IMR-90 (cell line): ENCODE measurements around the gene MAN2C1. TPM values are rescaled to one million over a fixed set of nuclear protein-coding genes. Genes with fewer than 3 reads are reported as not detected.

Source experiments
- ATAC-seq: fragments of 200-7000 bp; cut with Tn5 transposase; 2 replicates; pipeline ENCODE4 v1.9.1; 2020; ENCODE audit warnings: low read depth, mild to moderate bottlenecking, moderate library complexity
- BruUV-seq: library from RNA; stranded (reverse); fragments of 400-500 nt; replicated peaks from 2 replicates; lab custom pipeline; 2021; lab: Mats Ljungman, UMichigan
- CTCF ChIA-PET: fragments of 300-600 bp; formaldehyde crosslinking; extraction: SDS; loops from one replicate; lab custom pipeline; 2021; ENCODE audit warnings: antibody characterized with exemption; lab: Yijun Ruan, JAX
- POLR2A ChIA-PET: fragments of 300-600 bp; sonication (Branson Sonifier 250); formaldehyde crosslinking; loops from one replicate; lab custom pipeline; 2022; ENCODE audit warnings: antibody characterized with exemption; ENCODE audit not compliant: unreplicated experiment; lab: Charles Lee
- DNase-seq: peaks from one replicate; pipeline ENCODE4 v3.0.0; 2013
- H2AFZ ChIP-seq: replicated peaks from 2 replicates; pipeline ENCODE3; 2013; ENCODE audit warnings: low read length, mild to moderate bottlenecking; ENCODE audit not compliant: poor library complexity
- H2AK5ac ChIP-seq: 2 replicates; pipeline ENCODE4 v1.6.1; 2013; ENCODE audit warnings: low read depth, low read length, inconsistent platforms
- H2AK9ac ChIP-seq: replicated peaks from 2 replicates; pipeline ENCODE3; 2013; ENCODE audit warnings: mild to moderate bottlenecking, low read depth, low read length, moderate library complexity; ENCODE audit not compliant: poor library complexity
- H2BK120ac ChIP-seq: 2 replicates; pipeline ENCODE4 v1.6.1; 2013; ENCODE audit warnings: low read depth, low read length, inconsistent platforms
- H2BK15ac ChIP-seq: 3 replicates; pipeline ENCODE4 v1.6.1; 2013; ENCODE audit warnings: low read depth, low read length, inconsistent platforms
- H2BK20ac ChIP-seq: 2 replicates; pipeline ENCODE4 v1.6.1; 2013; ENCODE audit warnings: low read depth, mild to moderate bottlenecking, inconsistent platforms, low read length, moderate library complexity
- H2BK5ac ChIP-seq: 2 replicates; pipeline ENCODE4 v1.6.1; 2013; ENCODE audit warnings: mild to moderate bottlenecking, low read depth, low read length, inconsistent platforms; ENCODE audit not compliant: poor library complexity, severe bottlenecking
- H3K14ac ChIP-seq: replicated peaks from 2 replicates; pipeline ENCODE4 v1.6.1; 2013; ENCODE audit warnings: low read depth, low read length, inconsistent platforms
- H3K18ac ChIP-seq: 2 replicates; pipeline ENCODE4 v1.6.1; 2013; ENCODE audit warnings: low read depth, low read length, control low read depth
- H3K23ac ChIP-seq: 2 replicates; pipeline ENCODE4 v1.6.1; 2013; ENCODE audit warnings: low read depth, low read length, inconsistent platforms
- H3K27ac ChIP-seq: 2 replicates; pipeline ENCODE4 v1.5.1; 2013; ENCODE audit warnings: mild to moderate bottlenecking, control low read depth, low read length; ENCODE audit not compliant: insufficient read depth
- H3K27me3 ChIP-seq: 2 replicates; pipeline ENCODE4 v1.6.1; 2013; ENCODE audit warnings: low read length; ENCODE audit not compliant: control insufficient read depth, insufficient read depth
- H3K36me3 ChIP-seq: 2 replicates; pipeline ENCODE4 v1.6.1; 2013; ENCODE audit warnings: low read length, mixed read lengths; ENCODE audit not compliant: control insufficient read depth, insufficient read depth
- H3K4ac ChIP-seq: 2 replicates; pipeline ENCODE4 v1.6.1; 2013; ENCODE audit warnings: low read depth, low read length, inconsistent platforms
- H3K4me1 ChIP-seq: 2 replicates; pipeline ENCODE4 v1.6.1; 2013; ENCODE audit warnings: low read length, mixed read lengths; ENCODE audit not compliant: control insufficient read depth, insufficient read depth
- H3K4me2 ChIP-seq: 2 replicates; pipeline ENCODE4 v1.6.1; 2013; ENCODE audit warnings: low read depth, mild to moderate bottlenecking, control low read depth, low read length, moderate library complexity
- H3K4me3 ChIP-seq: 2 replicates; pipeline ENCODE4 v1.5.1; 2013; ENCODE audit warnings: low read depth, mild to moderate bottlenecking, control low read depth, low read length, moderate library complexity; ENCODE audit not compliant: insufficient read depth
- H3K56ac ChIP-seq: 2 replicates; pipeline ENCODE4 v1.6.1; 2013; ENCODE audit warnings: low read length, inconsistent platforms; ENCODE audit not compliant: insufficient read depth; ENCODE audit errors: extremely low read depth
- H3K79me1 ChIP-seq, 2 experiments: 2 replicates each; pipeline ENCODE4 v1.6.1; 2013; ENCODE audit warnings: low read length in 2 of 2, inconsistent platforms in 1 of 2, low read depth in 1 of 2
- H3K9ac ChIP-seq: 2 replicates; pipeline ENCODE4 v1.6.1; 2013; ENCODE audit warnings: low read depth, low read length, control low read depth
- H3K9me1 ChIP-seq: 2 replicates; pipeline ENCODE4 v1.6.1; 2013; ENCODE audit warnings: low read length, inconsistent platforms; ENCODE audit not compliant: insufficient read depth
- H3K9me3 ChIP-seq: 2 replicates; pipeline ENCODE4 v1.6.1; 2013; ENCODE audit warnings: low read length; ENCODE audit not compliant: control insufficient read depth, insufficient read depth
- H4K20me1 ChIP-seq: 2 replicates; pipeline ENCODE4 v1.6.1; 2013; ENCODE audit warnings: low read length, inconsistent platforms; ENCODE audit not compliant: insufficient read depth
- H4K5ac ChIP-seq: 2 replicates; pipeline ENCODE4 v1.6.1; 2013; ENCODE audit warnings: mild to moderate bottlenecking, low read depth, low read length, control low read depth
- H4K8ac ChIP-seq, 2 experiments: 2 replicates each; pipeline ENCODE4 v1.6.1; 2013; ENCODE audit warnings: low read depth in 2 of 2, low read length in 2 of 2, control low read depth in 1 of 2, inconsistent platforms in 1 of 2
- H4K91ac ChIP-seq: 2 replicates; pipeline ENCODE4 v1.6.1; 2013; ENCODE audit warnings: low read depth, low read length, inconsistent platforms; ENCODE audit not compliant: insufficient read depth
- BHLHE40 ChIP-seq: fragments of 150-350 bp; IDR thresholded peaks from 2 replicates; pipeline ENCODE4 v1.6.1; 2016; ENCODE audit warnings: mild to moderate bottlenecking, low read depth, low read length
- CTCF ChIP-seq: conservative IDR thresholded peaks from 2 replicates; pipeline ENCODE4 v1.5.1; 2012; ENCODE audit warnings: mild to moderate bottlenecking, low read depth, low read length, improper control_type of control experiment
- MAFK ChIP-seq: IDR thresholded peaks from 2 replicates; pipeline ENCODE4 v1.6.1; 2012; ENCODE audit warnings: low read depth, low read length, improper control_type of control experiment
- WGBS, 2 experiments: methylation state at CpG; one replicate each; pipeline versions ENCODE4 v1.1.5 to v1.1.7; 2013; ENCODE audit warnings: missing lambda C conversion rate in 2 of 2; ENCODE audit not compliant: insufficient read length in 1 of 2; ENCODE audit errors: extremely low coverage in 2 of 2; 5-methylcytosine and 5-hydroxymethylcytosine counted together
- dilution Hi-C: fragments of 300-500 bp; cut with HindIII; formaldehyde crosslinking; loops from one replicate; pipeline ENCODE4 v1.14.3; 2018; ENCODE audit warnings: low sequenced_read_pairs; ENCODE audit not compliant: unreplicated experiment
- in situ Hi-C: fragments of 300-500 bp; cut with MboI; formaldehyde crosslinking; loops from 3 replicates; pipeline ENCODE4 v1.14.3; 2019; ENCODE audit warnings: low sequenced_read_pairs, inconsistent platforms, mixed read lengths
- intact Hi-C: fragments of 100-400 bp; cut with micrococcal nuclease; formaldehyde crosslinking; loops from 2 replicates; pipeline ENCODE4 v1.10.0; 2022
- polyA plus RNA-seq, 3 experiments: library from polyadenylated mRNA; depleted of rRNA; stranded (reverse); fragments of >200 nt; gene quantifications; 2 replicates each; pipeline ENCODE4 v1.2.3, GENCODE V29; 2012; ENCODE audit warnings: low replicate concordance in 1 of 3
- total RNA-seq: library from RNA; depleted of rRNA; stranded (reverse); fragments of >200 nt; gene quantifications from 2 replicates; pipeline ENCODE4 v1.2.3, GENCODE V29; 2012

MAN2C1 gene
- total and polyA plus RNA-seq, 2 of the 4 experiments (the other 2 are of a cell fraction): 34.8 to 153 TPM

- H3K4me2 ChIP-seq: no peak overlapping the region
- dilution Hi-C loops (no loop called here), intact Hi-C loops (no loop called here), in situ Hi-C loops (no loop called here)
- H3K14ac ChIP-seq: no peak overlapping the region
- no peak overlapping the region for H2AK5ac ChIP-seq
- TSS peak; percentile 59 for BruUV-seq
- no peak overlapping the region for H3K27ac ChIP-seq
- no peak for TF ChIP-seq MAFK
- no peak for TF ChIP-seq BHLHE40
- TF ChIP-seq CTCF: no peak
- peaks cover 60 to 64% of the 10 kb centered on the region in 2 experiments for H3K79me1 ChIP-seq
- 57% methylated on average over 1 of the region's 1 CpG; no CpG with 5 or more reads in 1 of the 2 experiments for WGBS, 2 experiments
- no peak overlapping the region for H3K18ac ChIP-seq
- H2BK5ac ChIP-seq: no peak overlapping the region
- H3K4me1 ChIP-seq: peaks cover 4% of the 10 kb centered on the region
- H2BK15ac ChIP-seq: no peak overlapping the region
- ChIA-PET CTCF (no interaction called here), POLR2A (no interaction called here)
- H2AFZ ChIP-seq: no peak overlapping the region
- peaks cover 19% of the 10 kb centered on the region; the same call in 1 of the 2 replicates for H4K20me1 ChIP-seq
- H2BK20ac ChIP-seq: no peak overlapping the region
- no peak for DNase-seq
- no peak overlapping the region for H3K4ac ChIP-seq
- peaks cover 4% of the 10 kb centered on the region; the same call in 1 of the 2 replicates for H3K9me1 ChIP-seq
- H3K23ac ChIP-seq: no peak overlapping the region
- H3K4me3 ChIP-seq: no peak overlapping the region
- no peak overlapping the region for H4K5ac ChIP-seq
- ATAC-seq: no peak
- H3K36me3 ChIP-seq: peaks cover 33% of the 10 kb centered on the region
- H4K91ac ChIP-seq: no peak overlapping the region
- no peak overlapping the region for H3K9ac ChIP-seq
- no peak overlapping the region for H2AK9ac ChIP-seq
- no peak overlapping the region for H4K8ac ChIP-seq
- H3K56ac ChIP-seq: no peak overlapping the region
- H3K27me3 ChIP-seq: no peaks in the 10 kb centered on the region
- H3K9me3 ChIP-seq: no peaks in the 10 kb centered on the region
- no peak overlapping the region for H2BK120ac ChIP-seq
Measured at GRCh38 chr15:75371486-75371885, 3.1 kb upstream of the MAN2C1 start.
